Effector CD4-positive, alpha-beta T cell (primary cell): Measurements from ENCODE around the gene C9orf50.
"Not testable (repeated sequence)": the region's sequence is repeated elsewhere in the genome, so short reads cannot be mapped to it uniquely, and the experiment has no call there.

Experiments used
- DNase-seq: peaks from one replicate; pipeline ENCODE4 v3.0.0-alpha.2; 2020

The C9orf50 gene

GRCh38 chr9:129648092-129648763 lies 27.3 kb upstream of the C9orf50 start:
- DNase-seq = no peak

- DNase-seq = no peak
Observed at GRCh38 chr9:129647635-129648034, 26.7 kb upstream of the C9orf50 start.

- no peak for DNase-seq
Observed at GRCh38 chr9:129646654-129647053, 25.8 kb upstream of the C9orf50 start.

DNA sequence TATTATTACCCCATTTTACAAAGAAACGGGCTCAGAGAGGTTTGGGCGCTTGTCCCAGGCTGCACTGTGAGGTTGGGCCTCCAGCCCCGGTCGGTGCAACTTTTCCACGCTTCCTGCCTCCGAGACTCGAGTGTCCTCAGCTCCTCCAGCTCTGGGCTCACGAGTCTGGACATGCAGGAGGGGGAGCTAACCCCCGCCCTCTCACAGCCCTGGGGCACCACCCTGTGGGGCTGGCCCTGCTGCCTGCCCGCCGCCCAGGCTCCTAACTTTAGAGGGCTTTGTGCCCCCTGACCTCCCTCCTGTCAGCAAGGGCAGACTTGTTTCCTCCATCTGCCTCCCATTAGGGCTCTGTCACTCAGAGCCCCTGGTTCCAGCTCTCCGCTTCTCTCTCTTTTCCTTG lies 25.4 kb upstream of the C9orf50 start:
- DNase-seq = no peak

DNA sequence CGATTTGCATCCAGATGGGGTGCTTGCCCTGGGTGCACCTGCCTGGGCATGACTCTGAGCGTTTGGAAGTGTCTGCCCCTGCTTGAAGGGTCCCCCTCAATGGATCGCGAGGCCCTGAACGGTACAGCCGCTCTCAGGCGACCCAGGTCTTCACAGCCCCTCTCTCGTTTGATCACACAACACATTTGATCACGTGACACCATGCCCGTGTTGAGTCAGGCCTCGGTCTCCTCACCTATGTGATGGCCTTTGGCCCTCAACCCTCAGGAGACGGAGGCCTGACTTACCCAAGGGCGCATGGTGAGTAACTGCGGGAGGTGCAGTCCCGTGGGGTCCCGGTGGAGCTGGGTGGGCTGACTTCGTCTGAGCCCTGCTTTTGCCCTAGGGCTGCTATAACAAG lies 24.0 kb upstream of the C9orf50 start:
- no peak for DNase-seq

DNA sequence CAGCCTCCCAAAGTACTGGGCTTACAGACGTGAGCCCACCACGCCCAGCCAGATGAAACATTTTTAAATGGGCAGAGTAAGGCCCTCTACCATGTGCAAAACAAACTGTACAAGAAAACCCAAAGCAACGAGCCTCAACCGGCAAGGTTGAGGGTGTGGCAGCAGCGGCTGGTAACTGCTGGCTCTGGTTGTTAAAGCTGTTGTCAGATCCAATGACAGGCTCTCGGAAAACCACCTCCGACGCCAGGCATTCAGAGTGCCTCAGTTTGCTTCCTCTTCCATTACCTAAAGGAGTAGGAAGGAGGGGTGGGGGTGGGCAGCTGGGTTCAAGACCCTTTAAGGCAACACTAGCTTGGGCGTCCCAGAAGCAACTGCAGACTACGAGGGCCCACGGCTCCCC lies 23.5 kb upstream of the C9orf50 start:
- no peak for DNase-seq

GRCh38 chr9:129643706-129644105 lies 22.8 kb upstream of the C9orf50 start:
- DNase-seq = no peak

- DNase-seq = peak; percentile 92
Observed at GRCh38 chr9:129641750-129642585, 21.1 kb upstream of the C9orf50 start, which contains the start of gene ASB6. ASB6 (minus strand) TSS chr9:129642151; CDS start chr9:129641999, 152 bp downstream.

DNA sequence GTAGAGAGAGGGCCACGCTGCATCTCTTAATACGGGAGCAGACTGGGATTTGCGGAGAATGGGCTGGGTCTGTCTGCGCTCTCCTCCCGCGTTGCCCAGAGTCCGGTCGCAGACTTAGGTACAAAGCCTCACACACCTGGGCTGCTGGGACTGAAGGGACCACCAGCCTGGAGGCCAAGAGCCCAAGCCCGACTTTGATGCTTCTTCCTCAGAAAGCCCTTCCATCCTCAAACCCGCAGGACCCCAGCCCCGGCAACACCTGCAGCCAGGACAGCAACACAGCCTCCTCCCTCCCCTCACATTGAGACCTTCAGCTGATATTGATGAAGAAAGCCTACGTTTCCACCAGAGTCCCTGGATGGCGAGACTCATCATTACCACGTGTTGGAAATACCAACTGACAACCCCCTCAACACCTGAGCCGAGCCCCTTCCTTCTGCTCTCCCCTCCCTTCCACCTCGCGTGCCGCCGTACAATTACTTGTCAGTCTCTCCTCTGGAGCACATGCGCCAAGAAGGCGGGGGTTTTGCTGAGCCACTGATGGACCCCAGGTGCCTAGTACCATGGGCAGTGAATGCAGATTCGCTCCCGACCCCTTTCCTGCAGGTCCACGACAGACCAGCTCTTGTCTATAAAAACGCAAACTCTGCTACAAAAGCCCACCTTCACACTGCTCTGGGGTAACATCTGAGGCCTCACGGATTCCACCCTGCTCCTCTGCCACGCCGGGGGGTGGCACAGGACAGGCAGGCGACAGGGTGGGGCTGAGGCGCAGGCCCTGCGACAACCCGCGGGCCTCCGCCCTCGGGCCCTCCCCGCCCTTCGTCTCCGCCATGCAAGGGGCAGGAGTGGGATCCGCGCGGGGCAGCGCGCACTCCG lies 20.2 kb upstream of the C9orf50 start:
- no peak for DNase-seq

- no peak for DNase-seq
Observed at GRCh38 chr9:129640086-129640870, 19.4 kb upstream of the C9orf50 start.

DNA sequence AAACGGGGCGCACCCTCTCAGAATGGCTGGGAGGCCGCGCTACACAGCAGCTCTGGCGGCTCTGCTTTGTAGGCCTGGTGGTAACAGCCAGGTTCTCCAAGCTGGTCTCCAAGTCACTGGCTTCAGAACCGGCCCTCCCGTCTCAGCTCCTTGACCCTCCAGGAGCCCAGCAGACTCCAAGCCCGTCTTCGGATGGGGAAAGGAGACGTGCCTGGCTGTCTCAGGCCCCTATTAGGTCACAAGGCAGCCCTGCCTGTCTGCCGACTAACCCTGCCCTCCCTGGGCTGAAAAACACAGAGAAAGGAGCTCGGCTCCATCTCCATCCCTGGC lies 18.8 kb upstream of the C9orf50 start:
- no peak for DNase-seq

DNA sequence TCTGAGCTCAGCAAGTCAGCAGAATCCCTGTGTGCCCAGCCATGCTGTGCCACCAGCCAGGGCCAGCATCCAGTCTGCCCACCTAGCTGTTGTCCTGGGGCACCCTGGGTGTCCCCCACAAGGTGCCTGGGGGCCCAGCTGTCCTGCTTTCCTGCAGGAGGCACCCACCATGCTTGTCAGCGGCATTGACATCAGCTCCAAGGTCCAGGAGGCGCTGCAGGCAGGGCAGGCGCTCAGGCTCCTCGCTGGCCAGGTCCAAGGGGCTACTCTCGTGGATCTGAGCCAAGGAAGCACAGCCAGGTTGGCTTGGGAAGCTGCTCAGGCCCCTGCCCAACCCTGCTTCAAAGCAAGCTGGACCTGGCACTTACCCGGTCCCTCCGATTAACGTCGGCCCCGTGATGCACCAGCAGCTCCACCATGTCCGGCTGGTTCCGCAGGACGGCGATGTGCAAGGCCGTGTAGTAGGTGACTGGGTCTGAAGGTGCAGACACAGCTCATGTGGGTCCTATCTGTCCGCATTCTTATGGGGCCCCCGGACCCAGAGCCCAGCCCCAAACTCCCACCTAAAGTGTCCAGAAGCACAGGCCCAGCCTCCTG lies 18.2 kb upstream of the C9orf50 start:
- DNase-seq = no peak

GRCh38 chr9:129637673-129638439 lies 17.0 kb upstream of the C9orf50 start:
- DNase-seq = no peak

GRCh38 chr9:129637102-129637501 lies 16.2 kb upstream of the C9orf50 start:
- no peak for DNase-seq

- DNase-seq = not testable (repeated sequence)
Observed at GRCh38 chr9:129636343-129636742, 15.4 kb upstream of the C9orf50 start.

DNA sequence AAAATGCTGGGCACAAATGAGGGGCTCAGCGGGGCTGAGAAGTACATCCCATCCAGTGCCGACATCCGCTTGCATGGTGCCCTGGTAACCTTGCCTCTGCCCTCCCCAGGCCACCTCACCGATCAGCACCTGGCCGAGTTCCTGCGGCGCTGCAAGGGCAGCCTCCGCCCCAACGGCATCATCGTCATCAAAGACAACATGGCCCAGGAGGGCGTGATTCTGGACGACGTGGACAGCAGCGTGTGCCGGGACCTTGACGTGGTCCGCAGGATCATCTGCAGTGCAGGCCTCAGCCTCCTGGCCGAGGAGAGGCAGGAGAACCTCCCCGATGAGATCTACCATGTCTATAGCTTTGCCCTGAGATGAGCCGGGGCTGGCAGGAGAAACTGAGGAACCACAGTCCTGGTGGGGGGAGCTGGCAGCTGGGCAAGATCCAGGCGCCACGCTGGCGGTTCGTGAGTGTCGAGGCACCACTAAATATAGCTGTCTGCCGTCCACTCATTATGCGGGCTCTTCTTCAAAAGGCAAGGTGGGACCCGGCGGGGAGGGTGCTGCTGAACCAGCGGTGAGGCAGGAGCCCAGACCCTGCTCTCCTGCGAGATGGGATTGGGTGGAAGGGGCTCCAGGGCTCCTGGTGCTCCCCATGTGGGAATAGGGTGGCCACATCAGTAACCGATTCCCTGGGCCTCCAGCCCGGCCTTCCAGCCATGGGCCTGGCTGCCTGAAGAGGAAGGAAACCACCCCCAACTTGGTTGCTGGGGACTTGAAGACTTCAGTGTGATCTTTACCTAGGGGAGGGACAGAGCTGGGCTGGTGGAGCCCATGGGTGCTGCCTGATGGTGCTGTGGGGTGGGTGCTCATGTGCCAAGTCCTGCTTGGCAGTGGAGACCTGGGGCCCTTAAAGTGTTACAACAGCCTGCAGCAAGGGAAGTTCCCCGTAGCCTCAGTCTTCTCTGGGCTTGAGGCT lies 14.5 kb upstream of the C9orf50 start:
- no peak for DNase-seq

- no peak for DNase-seq
Observed at GRCh38 chr9:129633848-129634247, 12.9 kb upstream of the C9orf50 start.

DNA sequence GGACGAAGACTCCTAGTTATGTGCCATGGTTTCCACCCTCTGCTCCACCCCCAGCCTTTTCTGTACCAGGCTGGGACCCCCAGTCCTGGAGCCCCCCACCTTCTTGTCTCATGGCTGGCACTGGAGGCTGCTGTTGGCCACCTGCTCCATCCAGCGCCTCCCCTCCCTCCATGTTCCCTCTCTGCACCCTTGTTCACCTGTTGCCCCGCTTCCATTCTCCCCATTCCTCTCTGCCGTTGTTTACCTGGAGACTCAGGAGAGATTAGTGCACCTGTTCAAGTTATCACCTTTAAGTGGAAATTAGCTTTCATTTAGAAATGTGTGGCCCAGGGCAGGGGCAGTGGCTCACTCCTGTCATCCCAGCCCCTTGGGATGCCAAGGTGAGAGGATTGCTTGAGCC lies 12.3 kb upstream of the C9orf50 start:
- DNase-seq = no peak

GRCh38 chr9:129632460-129632859 lies 11.6 kb upstream of the C9orf50 start:
- no peak for DNase-seq

GRCh38 chr9:129631674-129632129 lies 10.8 kb upstream of the C9orf50 start:
- no peak for DNase-seq
